ENCODE results near the gene TRIM67. TPM values are rescaled to one million over a fixed set of nuclear protein-coding genes. Genes with fewer than 3 reads are reported as not detected.

TRIM67 gene
- total RNA-seq, 2 donors from 2014 or later: not detected

Other genes with a start within 250 kb of the TRIM67 start
- gene TTC13, start 183.2 kb upstream of the TRIM67 start, total RNA-seq: 10 to 100 TPM; 13.3 to 22.0 TPM
- 10 to 100 TPM in 1 of 2 donors, 1 to 10 TPM in 1; 8.9 to 15.4 TPM for gene ARV1, start 183.0 kb upstream of the TRIM67 start, total RNA-seq
- 10 to 100 TPM; 11.2 to 17.2 TPM for gene FAM89A, start 121.8 kb upstream of the TRIM67 start, total RNA-seq
- gene GNPAT, start 79.2 kb downstream of the TRIM67 start, total RNA-seq: 10 to 100 TPM; 41.9 to 52.9 TPM
- 10 to 100 TPM; 15.5 to 18.2 TPM for gene EXOC8, start 175.8 kb downstream of the TRIM67 start, total RNA-seq
- 10 to 100 TPM in 1 of 2 donors, 1 to 10 TPM in 1; 6.7 to 15.2 TPM for gene SPRTN, start 176.2 kb downstream of the TRIM67 start, total RNA-seq